ENCODE data around the gene CAPZB. TPM values are rescaled to one million over a fixed set of nuclear protein-coding genes. Genes with fewer than 3 reads are reported as not detected.
A peak's percentile ranks its signal among the peaks of the same experiment; 100 is the strongest.

The CAPZB gene
- total RNA-seq, 1 donor from 2014 or later: 264 TPM

DNA sequence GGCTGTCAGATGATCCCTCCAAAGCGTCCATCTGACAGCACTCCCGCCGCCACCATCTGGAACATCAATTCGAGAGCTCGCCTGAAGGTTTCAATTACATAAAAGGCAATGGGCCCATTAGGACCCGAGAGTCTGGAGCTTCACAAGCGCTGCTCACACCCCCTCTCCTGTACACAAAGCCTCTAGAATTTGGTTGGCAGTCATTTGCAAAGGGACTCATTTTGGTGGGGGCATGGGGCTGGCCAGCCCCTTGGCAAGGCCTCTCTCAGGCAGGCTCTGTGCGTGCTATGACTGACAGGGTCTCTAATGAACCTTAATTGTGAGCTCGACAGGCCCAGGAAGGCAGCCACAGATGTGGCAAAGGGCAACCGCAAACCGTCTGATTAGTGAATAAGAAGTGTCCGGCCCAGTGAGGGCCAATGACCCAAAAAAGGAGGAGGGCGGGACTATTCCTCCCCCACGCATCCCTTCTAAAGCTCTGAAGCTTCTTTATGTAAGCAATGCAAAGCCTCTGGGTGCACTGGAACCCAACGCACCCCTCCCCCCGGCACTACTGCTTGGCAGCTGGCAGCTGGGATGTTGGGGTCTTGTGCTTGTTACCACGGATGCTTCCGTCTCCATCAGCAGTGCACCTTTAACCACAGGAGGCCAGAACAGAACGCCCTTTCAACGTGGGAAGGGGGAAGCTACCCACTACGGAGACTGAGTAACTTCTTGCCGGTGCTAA is 79.4 kb downstream of the CAPZB start:
- peak overlapping the region; percentile 60 for H3K4me3 Mint-ChIP-seq
- H3K9me3 Mint-ChIP-seq: no peaks in the 10 kb centered on the region
- H3K4me1 Mint-ChIP-seq (ENCODE audit: unreplicated experiment): peaks cover 61% of the 10 kb centered on the region
- H3K27ac Mint-ChIP-seq: peak overlapping the region; percentile 51
- no peaks in the 10 kb centered on the region for H3K36me3 Mint-ChIP-seq
- DNase-seq (ENCODE audit: extremely low spot score, unreplicated experiment): no peak
- H3K27me3 Mint-ChIP-seq: no peaks in the 10 kb centered on the region
- TF ChIP-seq, protein P1, sequence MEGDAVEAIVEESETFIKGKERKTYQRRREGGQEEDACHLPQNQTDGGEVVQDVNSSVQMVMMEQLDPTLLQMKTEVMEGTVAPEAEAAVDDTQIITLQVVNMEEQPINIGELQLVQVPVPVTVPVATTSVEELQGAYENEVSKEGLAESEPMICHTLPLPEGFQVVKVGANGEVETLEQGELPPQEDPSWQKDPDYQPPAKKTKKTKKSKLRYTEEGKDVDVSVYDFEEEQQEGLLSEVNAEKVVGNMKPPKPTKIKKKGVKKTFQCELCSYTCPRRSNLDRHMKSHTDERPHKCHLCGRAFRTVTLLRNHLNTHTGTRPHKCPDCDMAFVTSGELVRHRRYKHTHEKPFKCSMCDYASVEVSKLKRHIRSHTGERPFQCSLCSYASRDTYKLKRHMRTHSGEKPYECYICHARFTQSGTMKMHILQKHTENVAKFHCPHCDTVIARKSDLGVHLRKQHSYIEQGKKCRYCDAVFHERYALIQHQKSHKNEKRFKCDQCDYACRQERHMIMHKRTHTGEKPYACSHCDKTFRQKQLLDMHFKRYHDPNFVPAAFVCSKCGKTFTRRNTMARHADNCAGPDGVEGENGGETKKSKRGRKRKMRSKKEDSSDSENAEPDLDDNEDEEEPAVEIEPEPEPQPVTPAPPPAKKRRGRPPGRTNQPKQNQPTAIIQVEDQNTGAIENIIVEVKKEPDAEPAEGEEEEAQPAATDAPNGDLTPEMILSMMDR (conservative IDR thresholded peaks at IDR 0.05): no peak

DNA sequence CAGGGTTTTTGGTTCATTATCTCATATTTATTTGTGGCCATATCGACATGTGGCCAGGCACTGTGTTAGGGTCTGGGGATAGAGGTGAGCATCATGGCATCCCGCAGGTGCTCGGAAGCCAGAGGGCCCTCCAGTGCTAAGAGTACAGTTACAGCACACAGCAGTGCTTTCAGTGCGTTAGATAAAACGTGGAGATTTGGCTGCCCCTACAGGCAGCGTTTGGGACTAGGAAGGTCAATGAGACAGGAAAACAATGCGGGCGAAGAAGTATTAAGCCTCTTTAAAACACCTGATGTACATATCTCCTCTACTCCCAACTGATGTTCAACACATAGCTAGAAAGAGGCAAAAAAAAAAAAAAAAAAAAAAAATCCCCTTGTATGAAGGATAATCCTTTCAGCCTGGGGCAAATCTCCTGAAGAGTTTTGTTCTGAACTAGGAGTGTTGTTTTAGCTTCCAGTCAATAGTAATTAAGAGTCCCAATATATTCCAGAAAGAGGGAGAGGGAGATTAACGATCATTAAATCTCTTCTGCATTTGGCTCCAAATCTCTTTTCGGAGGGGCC is 80.1 kb downstream of the CAPZB start:
- Mint-ChIP-seq H3K4me1 (ENCODE audit: unreplicated experiment) (peaks cover 67% of the 10 kb centered on the region), H3K9me3 (no peaks in the 10 kb centered on the region), H3K27ac (peak overlapping the region; percentile 51), H3K4me3 (peak overlapping the region; percentile 60), H3K27me3 (no peaks in the 10 kb centered on the region), H3K36me3 (no peaks in the 10 kb centered on the region)
- DNase-seq (ENCODE audit: extremely low spot score, unreplicated experiment): no peak
- TF ChIP-seq, protein P1 (conservative IDR thresholded peaks at IDR 0.05): peak; percentile 64

DNA sequence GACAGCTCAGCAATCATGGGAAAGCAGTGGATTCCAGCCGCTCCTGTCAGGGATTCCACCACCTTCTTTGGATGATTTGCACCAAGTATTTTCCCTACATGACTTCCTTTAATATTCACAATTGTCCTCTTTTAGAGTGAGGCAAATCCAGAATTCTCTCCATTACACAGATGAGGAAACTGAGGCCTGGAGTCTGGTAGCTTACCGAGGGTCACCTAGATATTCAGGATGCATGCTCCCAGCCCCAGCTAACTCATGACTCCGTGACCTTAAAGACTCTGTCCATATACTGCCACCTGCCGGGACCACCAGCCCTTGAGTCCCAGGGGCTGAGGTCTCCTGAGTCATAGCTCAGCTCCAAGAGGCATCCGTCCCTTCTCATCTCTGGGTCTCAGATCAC is 80.6 kb downstream of the CAPZB start:
- peak overlapping the region; percentile 21 for H3K27ac Mint-ChIP-seq

DNA sequence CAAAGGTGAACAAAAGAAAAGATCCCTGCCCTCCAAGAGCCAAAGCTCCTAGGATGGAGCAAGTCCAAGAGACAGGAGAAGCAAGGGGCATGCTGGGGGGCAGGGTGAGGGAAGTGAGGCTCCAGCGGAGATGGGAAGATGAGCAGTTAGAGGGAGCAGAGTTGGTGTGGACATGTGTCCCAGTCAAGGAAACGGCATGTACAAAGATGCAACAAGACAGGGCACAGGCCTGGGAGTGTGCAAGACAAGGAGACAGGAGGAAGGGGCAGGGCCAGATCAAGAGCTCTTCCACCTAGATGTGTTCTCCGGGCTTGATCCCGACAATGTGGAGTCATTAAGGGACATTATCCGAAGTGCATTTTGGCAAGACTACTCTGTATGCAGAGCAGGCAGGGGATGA is 82.1 kb downstream of the CAPZB start:
- no peak for DNase-seq (ENCODE audit: extremely low spot score, unreplicated experiment)
- Mint-ChIP-seq H3K4me1 (ENCODE audit: unreplicated experiment) (peaks cover 57% of the 10 kb centered on the region), H3K9me3 (no peaks in the 10 kb centered on the region), H3K36me3 (peaks cover 6% of the 10 kb centered on the region), H3K27me3 (no peaks in the 10 kb centered on the region), H3K4me3 (no peak overlapping the region), H3K27ac (no peak overlapping the region)
- TF ChIP-seq, protein P1 (conservative IDR thresholded peaks at IDR 0.05): no peak

More for the DNA sequence above, 80.6 kb downstream of the CAPZB start:
- Mint-ChIP-seq H3K4me3 (no peak overlapping the region), H3K36me3 (peaks cover under 1% of the 10 kb centered on the region), H3K27me3 (no peaks in the 10 kb centered on the region), H3K4me1 (ENCODE audit: unreplicated experiment) (peaks cover 62% of the 10 kb centered on the region), H3K9me3 (no peaks in the 10 kb centered on the region)
- TF ChIP-seq, protein P1 (conservative IDR thresholded peaks at IDR 0.05): no peak
- DNase-seq (ENCODE audit: extremely low spot score, unreplicated experiment): no peak

DNA sequence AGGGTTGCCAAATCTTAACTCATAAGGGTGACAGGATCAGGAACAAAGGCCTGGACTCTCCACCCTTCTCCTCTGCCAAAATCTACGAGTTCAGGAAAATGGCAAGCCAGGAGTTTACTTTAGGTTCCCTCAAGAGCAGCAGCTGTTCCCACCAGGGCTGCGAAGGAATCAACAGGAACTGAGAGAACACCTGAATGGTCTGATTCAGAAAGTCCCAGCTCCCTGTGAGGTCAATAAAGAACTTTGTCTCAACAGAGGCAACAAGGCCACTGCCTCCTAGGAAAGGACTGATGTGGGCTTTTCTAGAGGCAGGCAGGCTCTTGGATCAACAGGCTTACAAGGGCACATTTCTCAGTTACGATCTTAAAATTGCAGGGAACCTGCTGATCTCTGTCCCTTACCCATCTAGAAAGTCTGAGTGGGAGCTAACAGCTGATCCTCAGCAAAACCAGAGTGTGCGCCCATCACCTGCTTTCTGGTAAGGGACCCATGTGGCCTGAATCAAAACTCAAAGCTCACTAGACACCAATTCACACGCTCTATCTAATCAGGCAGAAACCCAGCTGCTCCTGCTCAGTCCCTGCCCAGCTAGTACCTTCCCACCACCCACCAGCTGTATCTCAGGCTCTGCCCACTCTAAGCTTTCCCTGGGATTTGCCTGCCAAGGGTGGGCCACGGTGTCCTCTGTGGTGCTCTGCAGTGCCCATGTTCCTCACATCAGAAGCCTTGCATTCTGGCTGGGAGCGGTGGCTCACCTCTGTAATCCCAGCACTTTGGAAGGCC is 83.1 kb downstream of the CAPZB start:
- Mint-ChIP-seq H3K4me1 (ENCODE audit: unreplicated experiment) (peaks cover 48% of the 10 kb centered on the region), H3K27me3 (no peaks in the 10 kb centered on the region), H3K27ac (no peak overlapping the region), H3K36me3 (peaks cover 6% of the 10 kb centered on the region), H3K4me3 (no peak overlapping the region), H3K9me3 (no peaks in the 10 kb centered on the region)
- no peak for DNase-seq (ENCODE audit: extremely low spot score, unreplicated experiment)
- TF ChIP-seq, protein P1 (conservative IDR thresholded peaks at IDR 0.05): no peak
